ENCODE results near the gene VAT1L. TPM values are rescaled to one million over a fixed set of nuclear protein-coding genes. Genes with fewer than 3 reads are reported as not detected.

The VAT1L gene
- total and polyA plus RNA-seq, 2 donors (not counting 1 experiment from before 2014, with no cell fraction given) = 17.9 to 86.9 TPM

GRCh38 chr16:77890075-77890474, 101.7 kb downstream of the VAT1L start:
- no peak overlapping the region for H3K4me2 ChIP-seq (ENCODE audit: extremely low read depth, insufficient read depth, low read length)
- H3K9ac ChIP-seq (ENCODE audit: insufficient read depth, low read length) = no peak overlapping the region
- no peaks in the 10 kb centered on the region for H4K20me1 ChIP-seq (ENCODE audit: control insufficient read depth, extremely low read depth, insufficient read depth, low read length)
- H3K4me1 ChIP-seq (ENCODE audit: control insufficient read depth, extremely low read depth, insufficient read depth, low read length) = no peaks in the 10 kb centered on the region
- H3K4me3 ChIP-seq (replicated peaks in 1 of 4; ENCODE audit: control extremely low read depth in 1 of 4, insufficient read depth in 1 of 4, low read depth in 3 of 4, low read length in 4 of 4) = no peak overlapping the region
- TF ChIP-seq EZH2 (IDR thresholded peaks at IDR 0.05; ENCODE audit: low read length, missing control alignments) (no peak), CTCF (conservative IDR thresholded peaks at IDR 0.05 in 1 of 2, IDR thresholded peaks at IDR 0.05 in 1 of 2; ENCODE audit: low read depth in 1 of 2, low read length in 2 of 2) (no peak)
- H3K9me3 ChIP-seq (ENCODE audit: control insufficient read depth, insufficient read depth, low read depth, low read length) = no peaks in the 10 kb centered on the region
- H3K27me3 ChIP-seq (ENCODE audit: control insufficient read depth, insufficient read depth, low read length) = no peaks in the 10 kb centered on the region
- no peaks in the 10 kb centered on the region for H3K79me2 ChIP-seq (ENCODE audit: control insufficient read depth, insufficient read depth, low read length)
- no peak overlapping the region for H2AFZ ChIP-seq (ENCODE audit: low read length)
- H3K27ac ChIP-seq (ENCODE audit: insufficient read depth, low read length) = no peak overlapping the region
- no peak for DNase-seq (ENCODE audit: low read depth in 2 of 2)
- no peaks in the 10 kb centered on the region for H3K36me3 ChIP-seq (ENCODE audit: control insufficient read depth, insufficient read depth, low read length)

GRCh38 chr16:77894162-77894561, 105.8 kb downstream of the VAT1L start:
- DNase-seq (ENCODE audit: low read depth in 2 of 2) = no peak
- Histone ChIP-seq H4K20me1 (ENCODE audit: control insufficient read depth, extremely low read depth, insufficient read depth, low read length) (no peaks in the 10 kb centered on the region), H2AFZ (ENCODE audit: low read length) (no peak overlapping the region), H3K27me3 (ENCODE audit: control insufficient read depth, insufficient read depth, low read length) (no peaks in the 10 kb centered on the region), H3K9me3 (ENCODE audit: control insufficient read depth, insufficient read depth, low read depth, low read length) (no peaks in the 10 kb centered on the region), H3K36me3 (ENCODE audit: control insufficient read depth, insufficient read depth, low read length) (no peaks in the 10 kb centered on the region), H3K4me1 (ENCODE audit: control insufficient read depth, extremely low read depth, insufficient read depth, low read length) (peaks cover 14% of the 10 kb centered on the region), H3K4me3 (replicated peaks in 1 of 4; ENCODE audit: control extremely low read depth in 1 of 4, insufficient read depth in 1 of 4, low read depth in 3 of 4, low read length in 4 of 4) (no peak overlapping the region), H3K4me2 (ENCODE audit: extremely low read depth, insufficient read depth, low read length) (no peak overlapping the region), H3K79me2 (ENCODE audit: control insufficient read depth, insufficient read depth, low read length) (no peaks in the 10 kb centered on the region), H3K9ac (ENCODE audit: insufficient read depth, low read length) (no peak overlapping the region), H3K27ac (ENCODE audit: insufficient read depth, low read length) (no peak overlapping the region)
- TF ChIP-seq EZH2 (IDR thresholded peaks at IDR 0.05; ENCODE audit: low read length, missing control alignments) (no peak), CTCF (conservative IDR thresholded peaks at IDR 0.05 in 1 of 2, IDR thresholded peaks at IDR 0.05 in 1 of 2; ENCODE audit: low read depth in 1 of 2, low read length in 2 of 2) (no peak)

- H3K4me3 ChIP-seq (replicated peaks in 1 of 4; ENCODE audit: control extremely low read depth in 1 of 4, insufficient read depth in 1 of 4, low read depth in 3 of 4, low read length in 4 of 4) = no peak overlapping the region
- H2AFZ ChIP-seq (ENCODE audit: low read length) = no peak overlapping the region
- H3K27ac ChIP-seq (ENCODE audit: insufficient read depth, low read length) = no peak overlapping the region
- H3K9ac ChIP-seq (ENCODE audit: insufficient read depth, low read length) = no peak overlapping the region
- DNase-seq (ENCODE audit: low read depth in 2 of 2) = no peak
- H4K20me1 ChIP-seq (ENCODE audit: control insufficient read depth, extremely low read depth, insufficient read depth, low read length) = no peaks in the 10 kb centered on the region
- no peaks in the 10 kb centered on the region for H3K36me3 ChIP-seq (ENCODE audit: control insufficient read depth, insufficient read depth, low read length)
- H3K27me3 ChIP-seq (ENCODE audit: control insufficient read depth, insufficient read depth, low read length) = no peaks in the 10 kb centered on the region
- H3K4me1 ChIP-seq (ENCODE audit: control insufficient read depth, extremely low read depth, insufficient read depth, low read length) = peaks cover 18% of the 10 kb centered on the region
- H3K79me2 ChIP-seq (ENCODE audit: control insufficient read depth, insufficient read depth, low read length) = no peaks in the 10 kb centered on the region
- H3K4me2 ChIP-seq (ENCODE audit: extremely low read depth, insufficient read depth, low read length) = no peak overlapping the region
- TF ChIP-seq CTCF (conservative IDR thresholded peaks at IDR 0.05 in 1 of 2, IDR thresholded peaks at IDR 0.05 in 1 of 2; ENCODE audit: low read depth in 1 of 2, low read length in 2 of 2) (no peak), EZH2 (IDR thresholded peaks at IDR 0.05; ENCODE audit: low read length, missing control alignments) (no peak)
- no peaks in the 10 kb centered on the region for H3K9me3 ChIP-seq (ENCODE audit: control insufficient read depth, insufficient read depth, low read depth, low read length)
Observed at GRCh38 chr16:77895962-77896361, 107.6 kb downstream of the VAT1L start.
